CD4-positive, CD25-positive, alpha-beta regulatory T cell (primary cell): Measurements from ENCODE around the gene SMPD4. TPM values are rescaled to one million over a fixed set of nuclear protein-coding genes. Genes with fewer than 3 reads are reported as not detected.
"Not testable (repeated sequence)": the region's sequence is repeated elsewhere in the genome, so short reads cannot be mapped to it uniquely, and the experiment has no call there.

Experiments
- ATAC-seq, 2 donors: fragments of 150-1000 bp; cut with Tn5 transposase; one replicate each; pipeline ENCODE4 v1.10.0; 2021; ENCODE audit warnings: low read depth in 2 of 2, moderate number of reproducible peaks in 2 of 2, moderate library complexity in 1 of 2
- DNase-seq, 3 donors: peaks; one replicate each; pipeline versions ENCODE4 v3.0.0 to v3.0.0-alpha.2; 2012 to 2022; ENCODE audit warnings: mixed read lengths in 1 of 3
- H3K27ac ChIP-seq: one replicate; pipeline ENCODE4 v1.7.0; 2013; ENCODE audit warnings: mild to moderate bottlenecking, low read length; ENCODE audit not compliant: insufficient read depth, poor library complexity, severe bottlenecking
- H3K27me3 ChIP-seq: one replicate; pipeline ENCODE4 v1.7.0; 2013; ENCODE audit warnings: low read length; ENCODE audit not compliant: control insufficient read depth, insufficient read depth
- H3K36me3 ChIP-seq: one replicate; pipeline ENCODE4 v1.7.0; 2013; ENCODE audit warnings: mild to moderate bottlenecking, low read length, moderate library complexity; ENCODE audit not compliant: control insufficient read depth, insufficient read depth
- H3K4me1 ChIP-seq: 2 replicates; pipeline ENCODE4 v1.7.0; 2013; ENCODE audit warnings: mild to moderate bottlenecking, low read length; ENCODE audit not compliant: insufficient read depth, control insufficient read depth, poor library complexity, severe bottlenecking
- H3K4me3 ChIP-seq: one replicate; pipeline ENCODE4 v1.7.0; 2013; ENCODE audit warnings: low read depth, mild to moderate bottlenecking, low read length, moderate library complexity
- H3K9me3 ChIP-seq, 2 experiments: 1 replicate in 1 of 2; 2 replicates in 1 of 2; pipeline ENCODE4 v1.7.0; 2013; ENCODE audit warnings: low read length in 2 of 2, mild to moderate bottlenecking in 1 of 2, moderate library complexity in 1 of 2; ENCODE audit not compliant: control insufficient read depth in 2 of 2
- H3K27ac Mint-ChIP-seq, 3 donors: one replicate each; pipeline ENCODE4 v1.8.0; 2020 to 2022; ENCODE audit warnings: mild to moderate bottlenecking in 3 of 3, mixed read lengths in 3 of 3, moderate library complexity in 2 of 3
- H3K27me3 Mint-ChIP-seq: one replicate; pipeline ENCODE4 v1.8.0; 2022; ENCODE audit warnings: mild to moderate bottlenecking, mixed read lengths
- H3K36me3 Mint-ChIP-seq: one replicate; pipeline ENCODE4 v1.8.0; 2020; ENCODE audit warnings: mixed read lengths
- H3K4me1 Mint-ChIP-seq, 4 donors: one replicate each; pipeline ENCODE4 v1.8.0; 2020 to 2022; ENCODE audit warnings: mixed read lengths in 4 of 4, mild to moderate bottlenecking in 1 of 4
- H3K4me3 Mint-ChIP-seq, 4 donors: one replicate each; pipeline ENCODE4 v1.8.0; 2020 to 2022; ENCODE audit warnings: mild to moderate bottlenecking in 4 of 4, mixed read lengths in 4 of 4, moderate library complexity in 3 of 4
- H3K9me3 Mint-ChIP-seq, 7 donors: one replicate each; pipeline ENCODE4 v1.8.0; 2020 to 2022; ENCODE audit warnings: mixed read lengths in 7 of 7, mild to moderate bottlenecking in 3 of 7, moderate library complexity in 2 of 7
- polyA plus RNA-seq, 4 donors: library from polyadenylated mRNA; unstranded; fragments of 300-500 nt; fragmentation: Illumina TruSeq; gene quantifications; one replicate each; pipeline ENCODE4 v1.2.3, GENCODE V29; 2021
- total RNA-seq: library from RNA; stranded (reverse); gene quantifications from one replicate; pipeline ENCODE4 v1.2.3, GENCODE V29; 2022

SMPD4 gene
- total and polyA plus RNA-seq, 5 donors from 2014 or later: 22.4 to 78.7 (median 31.3) TPM

DNA sequence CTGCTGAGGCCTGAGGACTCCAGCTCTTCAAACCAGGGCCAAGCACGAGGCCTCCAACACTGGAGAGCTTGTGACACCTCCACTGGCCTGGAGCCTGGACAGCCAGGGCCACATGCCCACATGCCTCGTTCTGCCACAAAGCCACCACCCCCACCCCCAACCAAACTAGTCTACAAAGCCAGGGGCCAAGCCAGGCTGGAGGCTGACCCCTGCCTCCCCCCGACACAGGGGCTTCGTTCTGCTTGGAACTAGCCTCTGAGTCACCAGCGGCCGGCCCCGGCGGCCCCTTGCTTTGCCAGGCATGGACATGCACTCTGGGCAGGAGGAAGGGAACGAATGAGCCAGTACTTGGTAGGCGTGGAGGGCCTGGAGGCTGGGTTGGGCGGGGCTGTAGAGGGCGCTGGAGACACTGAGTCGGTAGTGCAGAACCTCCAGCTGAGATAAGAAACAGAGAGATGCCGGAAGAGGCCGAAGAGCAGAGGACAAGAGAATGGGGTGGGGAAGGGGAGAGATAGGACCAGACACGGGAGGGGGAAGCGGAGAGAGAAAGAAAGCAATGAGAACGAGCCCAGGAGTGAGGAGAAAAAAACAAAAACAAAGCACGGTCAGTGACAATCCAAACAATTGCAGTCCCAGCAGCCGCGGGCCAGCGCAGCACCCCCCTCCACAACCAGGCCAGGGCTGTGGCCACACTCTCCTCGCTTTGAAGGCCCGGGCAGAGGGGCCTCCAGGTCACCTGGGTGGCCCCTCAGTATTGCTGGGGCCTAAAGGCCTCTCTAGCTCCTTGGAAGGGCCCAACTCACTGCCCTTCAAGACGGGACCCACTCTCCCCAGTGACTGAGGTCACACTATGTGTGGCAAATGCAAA lies 20.3 kb downstream of the SMPD4 start:
- H3K4me1 ChIP-seq, H3K4me3 ChIP-seq, H3K27ac ChIP-seq, H3K27me3 ChIP-seq, H3K4me3 Mint-ChIP-seq, H3K9me3 ChIP-seq, H3K27ac Mint-ChIP-seq, ATAC-seq, H3K4me1 Mint-ChIP-seq, H3K27me3 Mint-ChIP-seq, DNase-seq, H3K9me3 Mint-ChIP-seq: not testable (repeated sequence)
- H3K36me3 ChIP-seq: peaks cover 28% of the 10 kb centered on the region
- peaks cover 20% of the 10 kb centered on the region for H3K36me3 Mint-ChIP-seq

DNA sequence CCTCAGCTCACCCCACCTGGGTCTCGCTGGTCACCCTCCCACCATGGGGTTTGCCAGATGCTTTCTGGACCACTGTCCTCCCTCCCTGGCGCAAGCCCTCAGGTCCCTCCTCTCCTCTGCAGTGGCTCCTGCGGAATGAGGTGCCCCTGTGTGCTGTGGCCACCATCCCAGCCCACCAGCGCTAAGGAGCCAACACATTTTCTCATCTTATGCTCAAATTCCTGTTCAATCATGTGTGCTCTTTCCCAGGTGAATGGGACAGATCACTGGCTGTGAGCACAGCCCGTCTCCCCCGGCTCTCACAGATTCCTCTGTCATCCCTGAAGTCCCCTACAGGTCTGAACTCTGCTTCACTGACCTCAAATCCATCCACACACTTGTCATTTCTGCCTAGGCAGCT lies 21.3 kb downstream of the SMPD4 start:
- peaks cover 20% of the 10 kb centered on the region for H3K36me3 ChIP-seq
- DNase-seq (no peak), ATAC-seq (no peak)
- no peaks in the 10 kb centered on the region for H3K4me1 ChIP-seq
- no peak overlapping the region for H3K4me3 Mint-ChIP-seq
- no peaks in the 10 kb centered on the region for H3K27me3 Mint-ChIP-seq
- no peaks in the 10 kb centered on the region for H3K4me1 Mint-ChIP-seq
- H3K4me3 ChIP-seq: no peak overlapping the region
- no peaks in the 10 kb centered on the region for H3K9me3 ChIP-seq
- no peak overlapping the region for H3K27ac ChIP-seq
- peaks cover 16% of the 10 kb centered on the region for H3K36me3 Mint-ChIP-seq
- H3K27ac Mint-ChIP-seq: peak overlapping the region in 1 of 3 donors; percentile 75
- H3K27me3 ChIP-seq: no peaks in the 10 kb centered on the region
- H3K9me3 Mint-ChIP-seq: peaks cover 0 to 2% (median 0%) of the 10 kb centered on the region in 7 donors

DNA sequence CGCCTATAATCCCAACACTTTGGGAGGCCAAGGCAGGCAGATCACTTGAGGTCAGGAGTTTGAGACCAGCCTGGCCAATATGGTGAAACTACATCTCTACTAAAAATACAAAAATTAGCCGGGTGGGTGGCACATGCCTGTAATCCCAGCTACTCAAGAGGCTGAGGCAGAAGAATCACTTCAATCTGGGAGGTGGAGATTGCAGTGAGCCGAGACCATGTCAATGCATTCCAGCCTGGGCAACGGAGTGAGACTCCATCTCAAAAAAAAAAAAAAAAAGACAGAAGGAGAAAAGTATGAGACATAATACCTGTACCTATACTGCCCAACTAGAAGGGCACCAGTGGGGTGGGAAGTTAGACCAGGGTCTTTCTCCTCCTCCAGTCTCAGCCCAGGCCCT lies 22.0 kb downstream of the SMPD4 start:
- H3K4me3 Mint-ChIP-seq, H3K27ac ChIP-seq, H3K9me3 Mint-ChIP-seq, H3K27me3 ChIP-seq, DNase-seq, H3K9me3 ChIP-seq, H3K27me3 Mint-ChIP-seq, H3K4me3 ChIP-seq, ATAC-seq, H3K4me1 Mint-ChIP-seq, H3K4me1 ChIP-seq: not testable (repeated sequence)
- peaks cover 12% of the 10 kb centered on the region for H3K36me3 Mint-ChIP-seq
- peaks cover 12% of the 10 kb centered on the region for H3K36me3 ChIP-seq
- H3K27ac Mint-ChIP-seq: peak overlapping the region in 1 of 3 donors; percentile 77

DNA sequence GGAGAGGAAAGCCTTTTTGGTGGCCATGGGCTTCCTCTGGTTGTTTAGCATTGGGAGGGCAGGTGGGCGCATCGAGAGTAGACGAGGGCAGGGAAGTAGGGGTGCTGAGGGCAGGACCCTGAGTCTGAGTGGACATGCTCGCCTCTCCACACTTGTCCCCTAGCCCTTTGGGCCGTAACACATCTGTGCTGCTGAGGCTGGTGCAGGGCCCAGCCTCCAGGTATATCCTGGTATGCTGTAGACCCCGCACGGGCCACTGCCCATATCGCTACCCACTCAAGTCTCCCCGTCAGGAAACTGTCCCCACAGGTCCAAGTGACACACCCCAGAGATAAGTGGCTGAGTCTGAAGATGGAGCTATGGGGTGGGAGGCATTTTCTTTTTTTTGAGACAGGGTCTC lies 22.8 kb downstream of the SMPD4 start:
- no peaks in the 10 kb centered on the region for H3K27me3 ChIP-seq
- no peaks in the 10 kb centered on the region for H3K9me3 ChIP-seq
- ATAC-seq (no peak), DNase-seq (no peak)
- no peak overlapping the region for H3K27ac Mint-ChIP-seq
- H3K36me3 ChIP-seq: peaks cover 9% of the 10 kb centered on the region
- H3K4me1 Mint-ChIP-seq: no peaks in the 10 kb centered on the region
- no peak overlapping the region for H3K4me3 Mint-ChIP-seq
- H3K27me3 Mint-ChIP-seq: no peaks in the 10 kb centered on the region
- peaks cover 0 to 2% (median 0%) of the 10 kb centered on the region in 7 donors for H3K9me3 Mint-ChIP-seq
- H3K27ac ChIP-seq: no peak overlapping the region
- no peak overlapping the region for H3K4me3 ChIP-seq
- peaks cover 7% of the 10 kb centered on the region for H3K36me3 Mint-ChIP-seq
- no peaks in the 10 kb centered on the region for H3K4me1 ChIP-seq

DNA sequence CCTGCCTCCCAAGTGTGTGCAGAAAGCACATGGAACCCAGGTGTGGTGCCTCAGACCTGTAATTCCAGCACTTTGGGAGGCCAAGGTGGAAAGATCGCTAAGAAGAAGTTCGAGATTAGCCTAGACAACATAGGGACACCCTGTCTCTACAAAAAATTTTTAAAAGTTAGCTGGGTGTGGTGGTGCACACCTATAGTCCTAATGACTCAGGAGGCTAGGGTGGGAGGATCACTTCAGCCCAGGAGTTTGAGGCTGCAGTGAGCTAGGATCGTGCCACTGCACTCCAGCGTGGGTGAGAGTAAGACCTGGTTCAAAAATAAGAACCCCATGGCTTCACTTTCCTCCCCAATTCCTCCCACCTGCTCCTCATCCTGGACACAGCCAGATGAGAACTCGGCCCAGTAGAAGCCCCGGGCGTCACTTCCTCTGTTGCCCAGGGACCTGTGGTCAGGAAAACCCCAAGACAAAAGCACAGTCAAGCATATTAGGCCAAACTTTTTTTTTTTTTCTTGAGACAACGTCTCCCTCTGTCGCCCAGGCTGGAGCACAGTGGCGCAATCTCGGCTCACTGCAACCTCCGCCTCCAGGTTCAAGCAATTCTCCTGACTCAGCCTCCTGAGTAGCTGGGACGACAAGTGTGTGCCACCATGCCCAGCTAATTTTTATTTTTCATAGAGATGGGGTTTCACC lies 23.4 kb downstream of the SMPD4 start:
- H3K9me3 Mint-ChIP-seq, ATAC-seq, H3K4me3 Mint-ChIP-seq, H3K9me3 ChIP-seq, H3K27ac ChIP-seq, H3K27me3 ChIP-seq, H3K36me3 Mint-ChIP-seq, DNase-seq, H3K4me1 ChIP-seq, H3K4me3 ChIP-seq, H3K27me3 Mint-ChIP-seq, H3K27ac Mint-ChIP-seq, H3K36me3 ChIP-seq, H3K4me1 Mint-ChIP-seq: not testable (repeated sequence)

DNA sequence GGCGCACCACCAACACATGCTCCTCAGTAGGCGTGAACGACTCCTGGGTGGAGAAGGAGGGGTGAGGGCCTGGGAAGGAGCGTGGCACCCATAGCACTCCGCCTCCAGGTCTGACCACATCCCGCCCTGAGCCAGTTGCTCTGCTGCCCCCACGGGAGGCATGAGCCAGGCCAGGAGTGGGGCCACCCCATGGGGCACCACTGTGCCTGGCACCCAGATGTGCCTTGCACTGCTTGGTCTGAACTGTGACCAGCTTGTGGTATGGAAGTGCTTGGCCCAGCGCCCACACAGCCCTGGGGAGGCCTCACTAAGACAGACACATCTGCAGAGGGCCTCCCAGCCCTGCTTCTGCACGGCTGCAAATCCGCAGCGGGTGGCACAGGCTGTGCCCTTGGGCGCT lies 24.0 kb downstream of the SMPD4 start:
- peak in 1 of 2 donors; percentile 10 for ATAC-seq
- not testable (repeated sequence) for H3K4me3 Mint-ChIP-seq, H3K27ac ChIP-seq, H3K27me3 Mint-ChIP-seq, H3K4me1 Mint-ChIP-seq, H3K4me3 ChIP-seq, DNase-seq, H3K9me3 ChIP-seq, H3K9me3 Mint-ChIP-seq, H3K4me1 ChIP-seq, H3K27me3 ChIP-seq, H3K27ac Mint-ChIP-seq
- peaks cover 10% of the 10 kb centered on the region for H3K36me3 Mint-ChIP-seq
- H3K36me3 ChIP-seq: peaks cover 11% of the 10 kb centered on the region

DNA sequence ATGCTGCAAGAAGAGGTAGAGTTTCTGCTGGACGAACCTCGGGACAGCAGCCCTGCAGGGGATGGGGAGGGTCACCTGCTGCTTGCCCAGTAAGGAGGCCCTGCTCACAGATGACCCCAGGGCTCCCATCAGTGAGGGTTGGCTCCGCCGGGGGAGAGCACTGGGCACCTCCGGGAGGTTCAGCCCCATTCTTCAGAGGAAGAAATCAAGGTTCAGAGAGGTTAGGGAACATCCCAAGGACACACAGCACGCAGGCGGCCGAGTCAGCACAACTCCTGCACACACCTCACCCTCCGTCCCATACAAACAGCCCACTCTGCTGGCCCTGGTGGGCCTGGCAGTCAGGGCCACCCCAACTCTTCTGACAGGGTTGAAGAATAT lies 24.8 kb downstream of the SMPD4 start:
- no peak for DNase-seq
- Mint-ChIP-seq H3K4me3 (no peak overlapping the region), H3K27me3 (no peaks in the 10 kb centered on the region), H3K9me3 (peaks cover 0 to 2% (median 0%) of the 10 kb centered on the region in 7 donors), H3K4me1 (no peaks in the 10 kb centered on the region), H3K27ac (no peak overlapping the region), H3K36me3 (peaks cover 10% of the 10 kb centered on the region)
- H3K4me1 ChIP-seq: no peaks in the 10 kb centered on the region
- H3K27me3 ChIP-seq: no peaks in the 10 kb centered on the region
- no peaks in the 10 kb centered on the region for H3K9me3 ChIP-seq
- peaks cover 13% of the 10 kb centered on the region for H3K36me3 ChIP-seq
- no peak for ATAC-seq
- H3K27ac ChIP-seq: no peak overlapping the region
- no peak overlapping the region for H3K4me3 ChIP-seq
